ENCODE results near the gene TSPAN18. TPM values are rescaled to one million over a fixed set of nuclear protein-coding genes. Genes with fewer than 3 reads are reported as not detected.

The TSPAN18 gene
- total RNA-seq, 1 donor from 2014 or later: 38.4 TPM

DNA sequence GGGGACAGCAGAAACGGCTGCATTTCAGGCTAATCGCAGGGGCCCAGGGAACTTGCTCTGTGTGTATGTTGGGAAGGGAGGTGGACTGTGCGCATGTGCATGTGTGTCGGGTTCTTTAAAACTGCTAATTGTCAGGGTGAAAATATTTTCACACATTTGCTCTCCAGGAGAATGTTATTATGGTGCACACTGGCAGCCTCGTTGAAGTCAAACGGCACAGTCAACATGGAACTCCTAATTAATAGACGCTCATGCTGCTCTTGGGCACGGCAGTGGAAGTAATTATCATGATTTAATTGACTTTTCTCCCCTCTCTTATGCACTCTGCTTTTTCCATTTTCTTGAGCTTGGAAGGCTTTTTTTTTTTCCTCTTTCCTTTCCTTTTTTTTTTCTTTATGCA, 92.6 kb downstream of the TSPAN18 start:
- H3K4me1 ChIP-seq: no peaks in the 10 kb centered on the region
- no peak overlapping the region for H3K4me3 ChIP-seq
- TF ChIP-seq, protein P1, sequence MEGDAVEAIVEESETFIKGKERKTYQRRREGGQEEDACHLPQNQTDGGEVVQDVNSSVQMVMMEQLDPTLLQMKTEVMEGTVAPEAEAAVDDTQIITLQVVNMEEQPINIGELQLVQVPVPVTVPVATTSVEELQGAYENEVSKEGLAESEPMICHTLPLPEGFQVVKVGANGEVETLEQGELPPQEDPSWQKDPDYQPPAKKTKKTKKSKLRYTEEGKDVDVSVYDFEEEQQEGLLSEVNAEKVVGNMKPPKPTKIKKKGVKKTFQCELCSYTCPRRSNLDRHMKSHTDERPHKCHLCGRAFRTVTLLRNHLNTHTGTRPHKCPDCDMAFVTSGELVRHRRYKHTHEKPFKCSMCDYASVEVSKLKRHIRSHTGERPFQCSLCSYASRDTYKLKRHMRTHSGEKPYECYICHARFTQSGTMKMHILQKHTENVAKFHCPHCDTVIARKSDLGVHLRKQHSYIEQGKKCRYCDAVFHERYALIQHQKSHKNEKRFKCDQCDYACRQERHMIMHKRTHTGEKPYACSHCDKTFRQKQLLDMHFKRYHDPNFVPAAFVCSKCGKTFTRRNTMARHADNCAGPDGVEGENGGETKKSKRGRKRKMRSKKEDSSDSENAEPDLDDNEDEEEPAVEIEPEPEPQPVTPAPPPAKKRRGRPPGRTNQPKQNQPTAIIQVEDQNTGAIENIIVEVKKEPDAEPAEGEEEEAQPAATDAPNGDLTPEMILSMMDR (IDR thresholded peaks at IDR 0.05): no peak
- H3K9me3 ChIP-seq: no peaks in the 10 kb centered on the region
- H3K27ac ChIP-seq: no peak overlapping the region
- no peaks in the 10 kb centered on the region for H3K36me3 ChIP-seq
- intact Hi-C loops (cut with DNase I): no loop called here
- DNase-seq (no peak), ATAC-seq (no peak)
- no peaks in the 10 kb centered on the region for H3K27me3 ChIP-seq (ENCODE audit: low read depth)

DNA sequence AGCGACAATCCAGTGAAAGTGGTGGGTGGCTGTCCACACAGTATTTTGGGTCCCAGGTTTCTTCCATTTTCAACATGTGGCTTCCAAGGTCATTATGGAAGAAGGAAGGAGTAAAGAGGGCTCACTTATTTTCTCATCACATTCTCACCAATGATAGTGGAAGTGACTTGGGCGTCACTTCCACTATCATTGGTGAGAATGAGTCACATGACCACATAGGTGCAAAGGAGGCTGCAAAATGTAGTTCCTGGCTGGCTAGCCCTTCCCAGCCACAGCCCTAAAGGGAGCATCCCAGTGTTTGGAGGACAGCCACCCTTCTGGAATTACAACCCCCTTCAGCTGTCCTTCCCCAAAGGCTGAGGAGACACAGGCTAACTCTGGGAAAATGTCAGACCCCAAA, 95.6 kb downstream of the TSPAN18 start:
- TF ChIP-seq, protein P1 (IDR thresholded peaks at IDR 0.05): no peak
- DNase-seq (no peak), ATAC-seq (no peak)
- no peaks in the 10 kb centered on the region for H3K27me3 ChIP-seq (ENCODE audit: low read depth)
- no peak overlapping the region for H3K4me3 ChIP-seq
- no peak overlapping the region for H3K27ac ChIP-seq
- H3K36me3 ChIP-seq: no peaks in the 10 kb centered on the region
- no peaks in the 10 kb centered on the region for H3K9me3 ChIP-seq
- H3K4me1 ChIP-seq: no peaks in the 10 kb centered on the region
- intact Hi-C loops (cut with DNase I): no loop called here

DNA sequence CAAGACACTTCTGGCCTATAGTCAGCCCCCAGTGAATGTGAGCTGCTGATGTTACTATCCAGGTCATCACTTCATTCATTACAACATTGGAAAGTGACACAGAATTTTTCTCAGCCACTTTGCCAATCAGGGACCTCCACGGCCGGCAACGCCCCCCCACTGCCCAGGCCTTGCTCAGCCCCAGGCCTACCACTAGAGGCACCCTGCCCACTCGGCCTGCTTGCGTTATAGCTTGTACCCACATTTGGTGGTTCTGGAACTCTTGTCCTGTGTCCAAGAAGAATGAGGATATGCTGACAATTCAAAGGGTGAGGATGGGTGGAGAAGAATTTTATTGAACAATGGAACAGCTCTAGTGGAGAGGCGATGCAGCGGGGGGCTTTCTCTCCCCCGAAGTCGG, 96.2 kb downstream of the TSPAN18 start:
- Histone ChIP-seq H3K36me3 (no peaks in the 10 kb centered on the region), H3K27ac (no peak overlapping the region), H3K4me3 (no peak overlapping the region), H3K27me3 (ENCODE audit: low read depth) (no peaks in the 10 kb centered on the region), H3K4me1 (no peaks in the 10 kb centered on the region), H3K9me3 (no peaks in the 10 kb centered on the region)
- DNase-seq: no peak
- TF ChIP-seq, protein P1 (IDR thresholded peaks at IDR 0.05): peak; percentile 25
- ATAC-seq: no peak
- intact Hi-C loops (cut with DNase I): no loop called here

DNA sequence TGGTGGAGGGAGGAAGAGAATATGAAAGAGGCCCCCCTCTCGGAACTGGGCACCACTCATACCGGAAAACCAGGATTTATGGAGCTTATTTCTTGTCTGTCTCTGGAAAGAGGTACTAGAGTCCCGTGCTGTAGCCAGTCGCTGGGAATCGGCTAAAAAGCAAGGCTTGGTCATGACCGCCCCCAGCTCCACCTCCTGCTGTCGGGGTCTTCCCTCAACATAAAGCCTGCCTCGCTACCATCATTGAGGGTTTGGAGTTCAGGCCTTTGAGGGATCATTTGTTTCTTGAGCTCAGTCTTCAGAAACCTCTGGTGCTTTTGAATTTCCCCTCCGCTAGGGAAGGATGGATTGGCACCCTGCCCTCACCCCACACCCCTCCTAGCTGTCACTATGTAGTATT, 97.1 kb downstream of the TSPAN18 start:
- Histone ChIP-seq H3K27me3 (ENCODE audit: low read depth) (no peaks in the 10 kb centered on the region), H3K36me3 (no peaks in the 10 kb centered on the region), H3K27ac (no peak overlapping the region), H3K9me3 (no peaks in the 10 kb centered on the region), H3K4me3 (no peak overlapping the region), H3K4me1 (no peaks in the 10 kb centered on the region)
- DNase-seq: no peak
- no peak for ATAC-seq
- intact Hi-C loops (cut with DNase I): no loop called here
- TF ChIP-seq, protein P1 (IDR thresholded peaks at IDR 0.05): no peak

DNA sequence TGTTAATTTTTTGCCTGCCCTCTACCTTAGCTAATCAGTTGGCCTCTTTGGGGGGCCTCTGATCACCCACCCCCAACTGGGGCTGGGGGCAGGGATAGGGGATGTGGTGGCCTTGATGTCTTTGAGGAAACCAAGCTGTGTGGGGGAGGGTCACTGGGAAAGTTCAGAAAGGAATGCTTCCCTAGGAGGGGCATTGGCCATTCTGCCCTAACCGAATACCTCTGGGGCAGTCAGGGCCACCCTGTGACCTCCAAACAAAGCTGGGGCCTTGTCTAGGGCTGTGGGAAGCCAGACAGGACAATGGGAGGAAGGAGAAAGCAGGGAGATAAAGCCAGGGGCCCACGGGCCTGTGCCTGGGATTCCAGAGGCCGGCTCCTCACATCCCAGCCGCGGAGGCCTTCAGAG, 97.5 kb downstream of the TSPAN18 start:
- intact Hi-C loops (cut with DNase I): no loop called here
- no peaks in the 10 kb centered on the region for H3K4me1 ChIP-seq
- no peak overlapping the region for H3K4me3 ChIP-seq
- no peaks in the 10 kb centered on the region for H3K27me3 ChIP-seq (ENCODE audit: low read depth)
- TF ChIP-seq, protein P1 (IDR thresholded peaks at IDR 0.05): no peak
- DNase-seq (no peak), ATAC-seq (no peak)
- H3K27ac ChIP-seq: no peak overlapping the region
- H3K36me3 ChIP-seq: no peaks in the 10 kb centered on the region
- H3K9me3 ChIP-seq: no peaks in the 10 kb centered on the region

Data from lower lobe of right lung (tissue), 2 donors.